ENCODE measurements around the gene DYNLRB2.

The DYNLRB2 gene

DNA sequence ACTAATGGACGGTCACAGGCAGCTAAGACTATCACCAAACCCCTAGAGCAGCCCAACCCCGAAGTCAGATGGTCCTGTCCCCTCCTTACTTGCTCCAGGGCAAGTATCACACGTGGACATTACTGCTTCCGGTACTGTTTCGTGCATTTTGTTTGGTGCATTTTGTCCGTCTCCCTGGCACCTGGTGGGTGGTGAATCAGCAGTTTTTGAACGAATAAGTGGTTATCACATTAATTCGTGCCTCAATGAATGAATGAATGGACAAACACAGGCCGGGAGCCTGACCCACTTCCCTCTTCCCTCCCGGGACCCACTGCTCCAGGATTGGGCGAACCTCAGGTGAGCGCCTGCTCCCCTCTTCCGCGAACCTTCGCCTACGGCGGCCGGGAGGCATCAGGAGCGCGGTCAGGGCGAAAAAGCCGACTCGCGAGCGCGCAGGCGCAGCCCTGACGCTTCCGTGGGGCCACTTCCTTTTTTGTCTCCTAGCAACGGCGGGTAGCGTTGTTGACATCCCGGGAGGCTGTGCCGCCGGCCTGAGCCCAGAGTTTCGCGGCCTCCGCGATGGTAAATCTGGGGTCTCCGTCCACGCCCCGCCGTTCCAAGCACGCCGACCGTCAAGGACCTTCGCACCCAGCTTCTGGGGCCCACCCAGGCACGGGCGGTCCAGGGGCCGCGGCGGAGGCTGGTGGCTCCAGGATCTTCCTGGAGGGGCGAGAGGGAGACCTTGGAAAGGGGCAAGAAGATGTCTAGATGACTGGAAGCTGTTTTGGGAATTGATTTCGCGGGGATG, at the start of gene DYNLRB2:
TSS of gene DYNLRB2 (plus strand) at position 478 of the 790 bp plus-strand sequence. CDS start at position 562, 84 bp downstream.
- DNase-seq, result peak; percentile 94 to 96

DNA sequence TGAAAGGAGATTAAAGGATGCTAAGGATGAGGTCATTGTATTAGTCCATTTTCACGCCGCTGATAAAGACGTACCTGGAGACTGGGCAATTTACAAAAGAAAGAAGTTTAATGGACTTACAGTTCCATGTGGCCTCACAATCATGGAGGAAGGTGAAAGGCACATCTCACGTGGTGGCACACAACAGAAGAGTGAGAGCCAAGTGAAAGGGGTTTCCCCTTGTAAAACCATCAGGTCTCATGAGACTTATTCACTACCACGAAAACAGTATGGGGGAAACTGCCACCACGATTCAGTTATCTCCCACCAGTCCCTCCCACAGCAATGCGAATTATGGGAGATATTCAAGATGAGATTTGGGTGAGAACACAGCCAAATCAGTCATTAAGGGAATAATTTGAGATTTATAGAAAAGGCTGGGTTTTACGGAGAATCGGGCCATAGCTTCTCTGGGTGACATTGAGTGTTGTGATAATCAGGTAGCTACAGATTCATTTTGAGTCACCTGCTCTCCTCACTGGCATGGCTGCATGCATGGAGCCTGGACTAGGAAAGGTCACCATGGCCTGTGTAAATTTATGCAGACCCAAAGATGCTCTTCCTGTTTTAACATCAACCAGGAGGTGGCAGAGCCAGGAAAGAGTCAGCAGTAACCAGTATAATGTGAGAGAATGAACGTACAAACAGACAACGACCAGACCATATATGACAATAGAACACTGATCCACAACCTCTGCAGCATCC, 40.5 kb upstream of the DYNLRB2 start:
- no peak for DNase-seq

- no peak for DNase-seq
Observed at GRCh38 chr16:80500961-80501525, 39.8 kb upstream of the DYNLRB2 start.

DNA sequence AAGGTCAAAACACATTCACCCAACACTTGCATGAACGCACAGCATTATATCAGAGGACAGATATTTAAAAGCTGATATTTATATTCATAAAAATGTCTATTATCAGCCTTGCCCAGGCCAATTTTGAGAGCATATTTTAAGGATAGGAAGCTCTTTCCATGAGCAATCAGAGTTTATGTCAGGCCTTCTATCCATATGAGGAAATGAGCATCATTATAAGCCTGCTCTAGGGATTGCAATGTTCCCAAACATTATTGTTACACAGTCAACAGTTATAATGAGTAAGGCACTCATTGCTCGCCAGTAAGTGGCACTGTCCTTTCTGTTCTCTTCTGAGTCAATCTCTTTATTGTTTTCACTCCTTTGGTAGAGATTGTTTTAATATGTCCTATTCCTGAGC, 37.7 kb upstream of the DYNLRB2 start:
- DNase-seq, result no peak

GRCh38 chr16:80507538-80507937, 33.3 kb upstream of the DYNLRB2 start:
- no peak for DNase-seq

DNA sequence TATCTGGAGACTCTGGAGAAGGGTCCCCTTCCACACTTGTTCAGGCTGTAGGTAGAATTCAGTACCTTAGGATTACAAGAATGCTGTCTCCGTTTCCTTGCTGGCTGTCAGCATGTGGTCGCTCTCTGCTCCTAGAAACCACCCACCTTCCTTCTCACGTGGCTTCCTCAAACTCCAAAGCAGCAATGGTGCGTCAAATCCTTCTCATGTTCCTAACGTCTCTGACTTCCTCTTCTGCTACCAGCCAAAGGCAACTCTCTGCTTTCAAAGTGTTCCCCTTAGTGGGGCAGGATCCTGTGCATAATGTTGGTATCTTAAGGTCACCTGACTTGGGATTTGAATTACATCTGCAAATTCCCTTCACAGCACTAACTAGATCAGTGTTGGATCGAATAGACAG, 30.9 kb upstream of the DYNLRB2 start:
- no peak for DNase-seq

DNA sequence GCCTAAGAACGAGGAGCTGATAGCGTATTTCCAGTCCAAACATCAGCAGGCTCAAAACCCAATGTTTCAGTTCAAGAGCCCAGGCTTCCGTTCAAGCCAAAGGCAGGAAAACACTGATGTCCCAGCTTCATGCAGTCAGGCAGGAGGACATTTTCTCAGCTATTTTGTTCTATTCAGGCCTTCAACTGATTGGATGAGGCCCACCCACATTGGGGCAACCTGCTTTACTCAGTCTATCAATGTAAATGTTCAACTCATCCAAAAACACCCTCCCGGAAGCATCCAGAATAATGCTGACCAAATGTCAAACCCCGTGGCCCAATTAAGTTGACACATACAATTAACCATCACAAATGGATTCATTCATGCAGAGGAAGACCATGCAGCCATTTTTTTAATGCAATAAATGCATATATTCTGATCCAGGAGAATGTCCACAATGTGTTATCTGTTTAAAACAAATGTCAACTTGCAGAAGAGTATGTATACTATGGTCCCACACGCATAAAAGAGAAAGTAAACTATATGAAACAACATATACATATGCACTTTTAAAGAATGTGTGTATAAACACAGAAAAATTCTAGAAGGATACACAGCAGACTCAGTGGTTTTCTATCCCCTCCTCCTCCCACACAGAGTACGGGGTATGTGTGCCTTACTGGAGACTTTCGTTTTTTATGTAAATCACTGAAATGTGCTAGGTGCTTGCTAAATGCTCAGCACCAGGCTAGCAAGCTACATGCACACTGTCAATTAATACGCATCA, 28.8 kb upstream of the DYNLRB2 start:
- no peak for DNase-seq

- no peak for DNase-seq
Observed at GRCh38 chr16:80512593-80512853, 28.3 kb upstream of the DYNLRB2 start.

- no peak for DNase-seq
Observed at GRCh38 chr16:80515374-80515773, 25.4 kb upstream of the DYNLRB2 start.

- DNase-seq, result no peak
Observed at GRCh38 chr16:80517846-80518245, 22.9 kb upstream of the DYNLRB2 start.

DNA sequence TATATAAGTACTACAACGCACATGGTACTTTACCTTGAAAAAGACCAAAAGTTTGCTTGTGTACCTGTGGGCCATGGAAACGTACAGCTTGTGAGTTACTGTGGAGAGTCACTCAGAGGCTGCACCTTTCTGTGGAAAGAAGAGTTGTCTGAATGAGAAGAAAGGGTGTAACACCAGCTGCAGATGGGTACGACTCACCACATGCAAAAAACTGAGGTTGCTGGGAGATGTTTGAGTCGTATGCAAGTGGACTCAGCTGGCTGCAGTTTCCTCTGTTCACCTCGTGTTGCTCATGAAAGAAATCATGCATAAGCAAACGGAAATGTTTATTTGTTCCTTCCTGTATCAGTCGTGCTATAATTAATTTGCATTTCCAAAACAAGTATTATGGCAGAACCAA, 22.4 kb upstream of the DYNLRB2 start:
- DNase-seq, result no peak

- DNase-seq, result no peak
Observed at GRCh38 chr16:80519189-80519588, 21.6 kb upstream of the DYNLRB2 start.

DNA sequence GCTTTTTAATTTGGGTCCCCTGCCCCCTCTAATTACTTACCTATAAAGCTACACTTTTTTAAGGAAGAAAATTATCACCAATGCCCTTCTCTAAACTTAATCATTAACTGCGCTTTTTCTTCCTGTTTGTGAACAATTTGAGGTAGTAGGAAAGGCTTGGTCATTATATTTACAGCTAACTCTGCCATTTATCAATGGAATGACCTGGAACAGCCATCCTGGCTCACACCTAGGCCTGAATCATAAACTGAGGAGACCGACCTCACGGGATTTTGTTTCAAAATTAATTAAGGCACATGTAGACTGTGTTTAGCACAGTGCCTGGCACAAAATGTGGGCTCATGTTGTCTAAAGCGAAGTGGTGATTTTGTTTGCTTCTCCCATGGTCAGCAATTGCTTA, 15.4 kb upstream of the DYNLRB2 start:
- DNase-seq, result no peak

DNA sequence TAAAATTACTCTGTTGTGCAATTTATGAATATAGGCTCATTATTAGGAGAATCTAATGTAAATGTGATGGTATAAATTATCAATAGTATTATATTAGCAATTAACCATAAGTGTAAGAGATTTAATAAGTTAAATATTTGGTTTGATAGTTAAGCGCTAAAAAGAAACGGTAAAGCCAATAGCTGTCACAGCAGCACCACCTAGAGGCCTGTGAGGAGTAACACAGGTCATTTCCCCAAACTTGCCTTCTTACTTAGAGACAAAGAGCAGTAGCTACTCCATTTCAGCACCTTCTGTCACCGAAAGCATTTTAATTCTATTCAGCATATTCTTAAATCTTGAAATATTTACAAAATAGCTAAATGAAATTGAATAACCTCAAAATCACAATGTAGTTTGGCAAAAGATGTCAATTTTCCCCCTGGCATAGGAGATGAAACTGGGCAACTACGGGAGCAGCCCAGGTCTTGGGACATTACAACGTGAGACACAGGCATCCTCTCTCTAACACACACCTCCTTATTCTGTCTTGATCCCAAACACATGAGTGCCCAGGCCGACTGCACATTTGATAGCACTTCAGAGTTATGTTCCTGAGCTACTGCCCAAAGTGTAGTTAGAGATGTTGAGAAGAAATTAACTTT, 14.3 kb upstream of the DYNLRB2 start:
- DNase-seq, result peak; percentile 69 to 78

DNA sequence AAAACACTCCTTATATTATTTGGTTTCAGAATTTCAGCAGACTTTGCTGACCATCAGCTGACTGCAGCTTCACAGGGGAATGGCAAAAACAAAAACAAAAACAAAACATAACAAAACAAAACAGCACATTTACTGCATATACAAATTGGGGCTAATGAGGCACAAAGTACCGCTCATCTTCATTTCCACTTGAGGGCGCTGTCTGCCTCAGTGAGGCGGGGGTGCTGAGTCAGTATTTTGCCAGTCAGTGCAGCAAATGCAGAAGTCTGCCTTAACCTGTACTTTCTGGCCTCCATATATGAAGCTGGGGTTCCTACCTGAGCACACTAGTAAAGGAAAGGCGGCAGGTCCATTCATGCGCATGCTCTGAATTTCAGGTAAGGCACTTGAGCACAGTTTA, 13.5 kb upstream of the DYNLRB2 start:
- peak; percentile 60 to 63 for DNase-seq

- no peak for DNase-seq
Observed at GRCh38 chr16:80530479-80530878, 10.3 kb upstream of the DYNLRB2 start.

- DNase-seq, result no peak
Observed at GRCh38 chr16:80536238-80536637, 4.6 kb upstream of the DYNLRB2 start.

GRCh38 chr16:80541306-80541694, 507 bp downstream of the DYNLRB2 start:
- no peak for DNase-seq

DNA sequence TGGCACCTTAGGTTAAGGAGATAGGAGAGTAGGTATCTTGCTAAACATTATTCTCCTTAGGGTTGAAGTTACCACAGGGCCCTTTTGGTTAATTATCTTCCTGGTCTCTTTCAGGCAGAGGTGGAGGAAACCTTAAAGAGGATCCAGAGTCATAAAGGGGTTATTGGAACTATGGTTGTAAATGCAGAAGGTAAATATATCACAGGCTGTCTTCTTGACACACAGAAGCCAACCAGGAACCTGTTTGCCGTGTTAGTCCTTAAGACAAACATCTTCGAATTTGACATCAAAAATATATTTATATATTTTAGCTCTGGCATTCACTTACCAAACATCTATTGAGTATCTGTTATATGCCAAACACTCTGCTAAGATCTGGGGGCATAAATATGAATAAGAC, 2.4 kb downstream of the DYNLRB2 start:
- DNase-seq, result no peak

- DNase-seq, result no peak
Observed at GRCh38 chr16:80544326-80544725, 3.5 kb downstream of the DYNLRB2 start.

GRCh38 chr16:80546249-80546648, 5.5 kb downstream of the DYNLRB2 start:
- DNase-seq, result no peak

- DNase-seq, result no peak
Observed at GRCh38 chr16:80547145-80547544, 6.4 kb downstream of the DYNLRB2 start.

- DNase-seq, result no peak
Observed at GRCh38 chr16:80552277-80552676, 11.5 kb downstream of the DYNLRB2 start.

Data from NCI-H524 (cell line).